GM23338 (cell line): ENCODE data around the gene DZIP1.

ENCODE experiments used
- CTCF ChIP-seq, 2 experiments: fragments of 200-600 bp in 1 of 2; sonication (generic) in 1 of 2; conservative IDR thresholded peaks; 2 replicates each; pipeline versions ENCODE4 v1.5.1 to v1.6.1; 2016 to 2017; ENCODE audit warnings: antibody characterized with exemption in 2 of 2, low read depth in 2 of 2, mild to moderate bottlenecking in 2 of 2, moderate library complexity in 1 of 2
- EZH2 ChIP-seq: fragments of 200-600 bp; sonication (generic); IDR thresholded peaks from one replicate; pipeline ENCODE4 v1.8.0; 2017; ENCODE audit warnings: antibody characterized with exemption, mild to moderate bottlenecking, low read depth; ENCODE audit not compliant: unreplicated experiment
- EZH2phosphoT487 ChIP-seq: fragments of 200-600 bp; sonication (generic); IDR thresholded peaks from one replicate; pipeline ENCODE4 v1.8.1; 2018; ENCODE audit warnings: antibody characterized with exemption; ENCODE audit not compliant: unreplicated experiment
- POLR2AphosphoS5 ChIP-seq: IDR thresholded peaks from 2 replicates; pipeline ENCODE4 v1.6.1; 2016; ENCODE audit warnings: antibody characterized with exemption, low read depth
- REST ChIP-seq: IDR thresholded peaks from one replicate; pipeline ENCODE4 v1.6.1; 2018; ENCODE audit warnings: antibody characterized with exemption; ENCODE audit not compliant: unreplicated experiment

- TF ChIP-seq CTCF (conservative IDR thresholded peaks at IDR 0.05; ENCODE audit: low read depth in 2 of 2), result no peak
- TF ChIP-seq POLR2AphosphoS5, result no peak
- TF ChIP-seq REST, result no peak
- TF ChIP-seq EZH2, result no peak
- TF ChIP-seq EZH2phosphoT487, result no peak
Measured at GRCh38 chr13:95552208-95552538, 92.3 kb downstream of the DZIP1 start.
